GM10266 (cell line): ENCODE measurements around the gene ARFGAP3.

Experiments
- DNase-seq: peaks from one replicate; pipeline ENCODE4 v3.0.0; 2012; ENCODE audit errors: extremely low spot score
- TF ChIP-seq, protein P1 (sequence below): IDR thresholded peaks from 2 replicates; pipeline ENCODE4 v1.5.1; 2012; ENCODE audit warnings: mild to moderate bottlenecking, low read depth; ENCODE audit not compliant: control insufficient read depth, insufficient read depth; ENCODE audit errors: missing control alignments

The ARFGAP3 gene

DNA sequence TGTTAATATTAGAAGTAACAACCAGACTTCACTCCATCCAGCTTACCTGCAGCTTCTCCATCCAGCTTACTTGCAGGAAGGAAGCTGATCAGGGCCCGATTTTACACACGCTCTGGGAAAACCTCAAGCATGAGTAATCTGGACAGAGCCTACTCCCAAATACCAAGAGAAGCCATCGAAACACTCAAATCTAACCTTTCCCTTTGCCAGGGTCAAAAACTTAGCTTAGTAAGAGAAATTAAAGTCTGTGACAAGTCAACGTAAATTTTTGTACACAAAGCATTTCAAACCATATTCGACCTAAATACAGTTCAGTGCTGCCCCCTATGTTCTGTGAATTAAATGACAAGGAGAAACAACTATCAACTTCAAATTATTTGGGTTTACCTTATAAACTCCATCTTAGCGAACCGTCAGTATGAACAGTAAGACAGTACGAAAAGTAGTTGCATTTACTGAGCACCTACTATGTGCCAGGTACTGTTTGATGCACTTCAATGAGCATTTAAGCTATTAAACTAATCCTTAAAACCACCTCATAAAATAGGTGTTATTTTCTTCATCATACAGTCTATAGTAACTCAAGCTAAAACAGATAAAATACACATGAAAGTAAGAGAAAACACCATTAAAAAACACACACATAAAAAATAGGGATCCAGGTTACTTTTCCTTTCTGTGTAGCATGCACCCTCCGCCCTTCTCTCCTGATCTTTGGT lies 36.9 kb downstream of the ARFGAP3 start:
- peak; percentile 40 for DNase-seq
- TF ChIP-seq, protein P1, sequence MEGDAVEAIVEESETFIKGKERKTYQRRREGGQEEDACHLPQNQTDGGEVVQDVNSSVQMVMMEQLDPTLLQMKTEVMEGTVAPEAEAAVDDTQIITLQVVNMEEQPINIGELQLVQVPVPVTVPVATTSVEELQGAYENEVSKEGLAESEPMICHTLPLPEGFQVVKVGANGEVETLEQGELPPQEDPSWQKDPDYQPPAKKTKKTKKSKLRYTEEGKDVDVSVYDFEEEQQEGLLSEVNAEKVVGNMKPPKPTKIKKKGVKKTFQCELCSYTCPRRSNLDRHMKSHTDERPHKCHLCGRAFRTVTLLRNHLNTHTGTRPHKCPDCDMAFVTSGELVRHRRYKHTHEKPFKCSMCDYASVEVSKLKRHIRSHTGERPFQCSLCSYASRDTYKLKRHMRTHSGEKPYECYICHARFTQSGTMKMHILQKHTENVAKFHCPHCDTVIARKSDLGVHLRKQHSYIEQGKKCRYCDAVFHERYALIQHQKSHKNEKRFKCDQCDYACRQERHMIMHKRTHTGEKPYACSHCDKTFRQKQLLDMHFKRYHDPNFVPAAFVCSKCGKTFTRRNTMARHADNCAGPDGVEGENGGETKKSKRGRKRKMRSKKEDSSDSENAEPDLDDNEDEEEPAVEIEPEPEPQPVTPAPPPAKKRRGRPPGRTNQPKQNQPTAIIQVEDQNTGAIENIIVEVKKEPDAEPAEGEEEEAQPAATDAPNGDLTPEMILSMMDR = peak; percentile 61

- TF ChIP-seq, protein P1 = no peak
- DNase-seq = no peak
Measured at GRCh38 chr22:42819412-42820044, 37.5 kb downstream of the ARFGAP3 start.

DNA sequence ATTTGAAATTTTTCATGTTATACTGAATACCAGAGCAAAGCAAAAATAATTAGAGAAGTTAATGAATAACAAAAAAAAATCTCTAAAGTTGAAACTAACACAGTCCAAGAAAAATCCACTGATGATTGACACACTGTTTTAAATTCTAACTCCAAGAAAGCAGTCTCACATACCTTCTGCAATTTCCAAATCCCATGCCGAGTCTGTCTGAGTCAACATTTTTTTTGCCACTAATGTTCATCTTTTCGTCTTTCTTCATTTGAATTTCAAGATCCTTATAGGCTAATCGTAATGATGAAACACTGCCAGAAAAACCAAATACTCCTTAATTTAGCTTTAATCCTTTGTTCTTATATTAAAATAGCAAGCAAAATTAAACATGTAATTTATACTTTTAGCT lies 39.5 kb downstream of the ARFGAP3 start:
- TF ChIP-seq, protein P1 = no peak
- DNase-seq = no peak

DNA sequence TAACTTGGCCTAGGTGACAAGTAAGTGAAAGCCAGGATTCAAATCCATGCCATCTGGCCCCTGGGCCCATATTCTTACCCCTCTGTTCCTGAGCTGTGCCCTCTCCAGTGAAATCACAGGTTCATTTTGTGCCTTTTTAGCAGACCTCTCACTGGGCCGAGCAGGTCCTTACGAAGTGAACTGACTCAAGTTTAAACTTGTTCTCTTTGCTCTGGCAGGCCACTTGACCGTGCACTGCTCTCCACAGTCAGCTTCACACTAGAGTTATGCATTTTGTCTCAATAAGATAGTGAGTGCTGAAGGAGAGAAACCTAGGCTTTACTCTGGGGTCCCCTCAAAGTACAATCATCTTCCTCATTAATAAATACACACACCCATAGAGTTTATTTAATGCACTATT lies 40.7 kb downstream of the ARFGAP3 start:
- DNase-seq = no peak
- TF ChIP-seq, protein P1 = no peak

DNA sequence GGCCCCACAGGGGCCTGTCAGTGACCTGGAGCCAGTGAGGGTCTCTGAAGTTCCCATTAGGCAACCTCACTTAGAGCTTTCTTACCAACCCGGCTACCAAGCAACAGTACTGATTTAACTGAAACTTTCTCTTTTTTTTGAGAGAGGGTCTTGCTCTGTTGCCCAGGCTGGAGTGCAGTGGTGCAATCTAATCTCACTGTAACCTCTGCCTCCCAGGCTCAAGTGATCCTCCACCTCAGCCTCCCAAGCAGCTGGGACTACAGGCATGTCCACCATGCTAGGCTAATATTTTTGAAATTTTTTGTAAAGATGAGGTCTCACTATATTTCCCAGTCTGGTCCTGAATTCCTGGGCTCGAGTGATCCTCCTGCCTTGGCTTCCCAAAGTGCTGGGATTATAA lies 42.5 kb downstream of the ARFGAP3 start:
- TF ChIP-seq, protein P1 = no peak
- no peak for DNase-seq

- TF ChIP-seq, protein P1 = no peak
- no peak for DNase-seq
Measured at GRCh38 chr22:42814215-42814614, 42.9 kb downstream of the ARFGAP3 start.

- no peak for DNase-seq
- TF ChIP-seq, protein P1 = no peak
Measured at GRCh38 chr22:42813501-42813900, 43.6 kb downstream of the ARFGAP3 start.
